Right lobe of liver (tissue), 4 donors: ENCODE results near the gene ZDHHC14.

Experiments
- POLR2A ChIP-seq: fragments of 450-650 bp; IDR thresholded peaks from one replicate; pipeline ENCODE4 v1.6.1; 2017; ENCODE audit warnings: antibody characterized with exemption, mild to moderate bottlenecking
- TF ChIP-seq, protein P1 (sequence below), 4 donors: fragments of 200-600 bp in 3 of 4; fragments of 450-650 bp in 1 of 4; IDR thresholded peaks; one replicate each; pipeline versions ENCODE4 v1.5.1 to v1.8.0; 2016 to 2022; ENCODE audit warnings: antibody characterized with exemption in 4 of 4, mild to moderate bottlenecking in 2 of 4
- donor health status: DM: no; HTN: no; CAD: no.
- donor health status: DM: no; HTN: no; CAD: no.
- donor health status: DM: no; HTN: yes; CAD: no.

DNA sequence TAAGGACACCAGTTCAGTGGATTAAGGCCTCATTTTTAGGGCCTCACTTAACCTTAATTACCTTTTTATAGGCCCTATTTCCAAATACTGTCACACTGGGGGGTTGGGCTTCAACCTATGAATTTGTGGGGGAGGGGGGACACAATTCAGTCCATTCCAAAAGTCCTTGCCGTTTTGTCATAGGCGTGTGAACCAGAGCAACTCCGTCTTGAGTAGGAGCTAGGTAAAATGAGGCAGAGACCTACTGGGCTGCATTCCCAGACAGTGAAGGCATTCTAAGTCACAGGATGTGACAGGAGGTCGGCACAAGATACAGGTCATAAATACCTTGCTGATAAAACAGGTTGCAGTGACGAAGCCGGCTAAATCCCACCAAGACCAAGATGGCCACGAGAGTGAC lies 328.6 kb downstream of the ZDHHC14 start:
- TF ChIP-seq POLR2A, result no peak
- TF ChIP-seq, protein P1, sequence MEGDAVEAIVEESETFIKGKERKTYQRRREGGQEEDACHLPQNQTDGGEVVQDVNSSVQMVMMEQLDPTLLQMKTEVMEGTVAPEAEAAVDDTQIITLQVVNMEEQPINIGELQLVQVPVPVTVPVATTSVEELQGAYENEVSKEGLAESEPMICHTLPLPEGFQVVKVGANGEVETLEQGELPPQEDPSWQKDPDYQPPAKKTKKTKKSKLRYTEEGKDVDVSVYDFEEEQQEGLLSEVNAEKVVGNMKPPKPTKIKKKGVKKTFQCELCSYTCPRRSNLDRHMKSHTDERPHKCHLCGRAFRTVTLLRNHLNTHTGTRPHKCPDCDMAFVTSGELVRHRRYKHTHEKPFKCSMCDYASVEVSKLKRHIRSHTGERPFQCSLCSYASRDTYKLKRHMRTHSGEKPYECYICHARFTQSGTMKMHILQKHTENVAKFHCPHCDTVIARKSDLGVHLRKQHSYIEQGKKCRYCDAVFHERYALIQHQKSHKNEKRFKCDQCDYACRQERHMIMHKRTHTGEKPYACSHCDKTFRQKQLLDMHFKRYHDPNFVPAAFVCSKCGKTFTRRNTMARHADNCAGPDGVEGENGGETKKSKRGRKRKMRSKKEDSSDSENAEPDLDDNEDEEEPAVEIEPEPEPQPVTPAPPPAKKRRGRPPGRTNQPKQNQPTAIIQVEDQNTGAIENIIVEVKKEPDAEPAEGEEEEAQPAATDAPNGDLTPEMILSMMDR (IDR thresholded peaks at IDR 0.05), result no peak
